ENCODE data around the gene SH2D4B.

SH2D4B gene

DNA sequence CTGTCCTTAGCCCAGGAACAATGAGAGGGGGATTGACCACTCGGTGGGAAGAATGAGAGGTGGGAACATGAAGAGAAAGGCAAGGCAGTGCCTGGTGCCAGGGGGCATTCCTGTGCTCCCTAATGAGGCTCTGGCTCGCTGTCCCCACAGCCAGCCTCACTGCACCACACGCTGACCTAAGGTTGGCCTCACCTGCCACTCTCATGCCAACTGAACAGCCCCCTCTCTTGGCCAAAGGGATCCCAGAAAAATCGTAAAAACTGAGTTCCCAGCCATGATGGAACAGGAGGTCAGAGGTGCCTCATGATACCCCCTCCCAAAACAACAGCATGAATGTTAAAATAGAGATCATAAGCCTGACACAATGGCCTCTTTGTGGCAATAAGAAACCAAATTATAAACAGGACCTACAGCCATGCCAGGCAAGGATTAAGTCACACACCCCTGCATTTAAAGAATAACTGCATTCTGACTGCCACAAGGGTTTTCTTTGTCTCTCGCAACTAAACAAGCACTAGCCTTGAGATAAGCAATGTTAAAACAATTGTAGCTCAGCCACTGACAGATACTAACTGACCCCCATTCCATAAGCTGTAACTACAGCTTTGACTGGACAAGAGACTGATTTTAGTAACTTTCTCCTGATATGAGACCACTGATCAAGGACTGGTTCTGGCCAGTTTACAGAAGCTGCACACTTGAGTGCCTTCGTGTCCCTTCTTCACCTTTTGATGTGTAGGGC is 149.2 kb downstream of the SH2D4B start:
- TF ChIP-seq, protein P1, sequence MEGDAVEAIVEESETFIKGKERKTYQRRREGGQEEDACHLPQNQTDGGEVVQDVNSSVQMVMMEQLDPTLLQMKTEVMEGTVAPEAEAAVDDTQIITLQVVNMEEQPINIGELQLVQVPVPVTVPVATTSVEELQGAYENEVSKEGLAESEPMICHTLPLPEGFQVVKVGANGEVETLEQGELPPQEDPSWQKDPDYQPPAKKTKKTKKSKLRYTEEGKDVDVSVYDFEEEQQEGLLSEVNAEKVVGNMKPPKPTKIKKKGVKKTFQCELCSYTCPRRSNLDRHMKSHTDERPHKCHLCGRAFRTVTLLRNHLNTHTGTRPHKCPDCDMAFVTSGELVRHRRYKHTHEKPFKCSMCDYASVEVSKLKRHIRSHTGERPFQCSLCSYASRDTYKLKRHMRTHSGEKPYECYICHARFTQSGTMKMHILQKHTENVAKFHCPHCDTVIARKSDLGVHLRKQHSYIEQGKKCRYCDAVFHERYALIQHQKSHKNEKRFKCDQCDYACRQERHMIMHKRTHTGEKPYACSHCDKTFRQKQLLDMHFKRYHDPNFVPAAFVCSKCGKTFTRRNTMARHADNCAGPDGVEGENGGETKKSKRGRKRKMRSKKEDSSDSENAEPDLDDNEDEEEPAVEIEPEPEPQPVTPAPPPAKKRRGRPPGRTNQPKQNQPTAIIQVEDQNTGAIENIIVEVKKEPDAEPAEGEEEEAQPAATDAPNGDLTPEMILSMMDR (conservative IDR thresholded peaks at IDR 0.05): no peak
- H3K27ac ChIP-seq: no peak overlapping the region

DNA sequence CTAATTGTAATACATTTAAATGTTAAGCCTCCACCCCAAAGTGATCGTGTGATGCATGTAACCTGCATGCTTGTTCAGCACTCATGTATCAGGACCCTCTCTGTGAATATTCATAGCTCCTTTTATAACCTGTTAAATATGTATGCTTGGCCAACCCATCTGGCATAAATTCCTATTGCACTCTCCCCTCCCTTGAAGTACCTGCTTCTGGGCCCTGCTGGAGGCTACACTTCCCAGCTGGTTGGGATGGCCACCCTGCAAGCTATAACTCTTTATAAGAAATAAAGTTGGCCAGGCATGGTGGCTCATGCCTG is 149.7 kb downstream of the SH2D4B start:
- TF ChIP-seq, protein P1 (conservative IDR thresholded peaks at IDR 0.05): no peak

DNA sequence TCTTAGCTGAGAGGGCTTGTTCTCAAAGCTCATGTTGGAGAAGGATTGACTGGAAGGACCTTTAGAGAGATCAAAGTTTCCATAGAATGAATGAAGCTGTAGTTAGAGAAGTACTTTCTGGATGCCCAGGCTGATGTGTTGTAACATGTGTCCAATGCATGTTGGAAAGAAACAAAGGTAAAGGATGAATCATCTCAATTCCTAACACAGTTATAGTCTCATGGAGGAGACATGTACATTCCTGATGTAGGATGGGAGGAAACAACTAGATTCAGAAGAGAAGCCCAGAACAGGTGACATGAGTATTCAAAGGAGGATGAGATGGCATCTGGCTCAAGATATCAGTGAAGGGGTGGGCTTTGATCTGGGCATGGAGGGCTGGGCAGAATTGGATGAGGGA is 152.7 kb downstream of the SH2D4B start:
- no peak overlapping the region for H3K27ac ChIP-seq
- TF ChIP-seq, protein P1 (conservative IDR thresholded peaks at IDR 0.05): no peak

More for the DNA sequence above, 149.7 kb downstream of the SH2D4B start:
- H3K27ac ChIP-seq: no peak overlapping the region

DNA sequence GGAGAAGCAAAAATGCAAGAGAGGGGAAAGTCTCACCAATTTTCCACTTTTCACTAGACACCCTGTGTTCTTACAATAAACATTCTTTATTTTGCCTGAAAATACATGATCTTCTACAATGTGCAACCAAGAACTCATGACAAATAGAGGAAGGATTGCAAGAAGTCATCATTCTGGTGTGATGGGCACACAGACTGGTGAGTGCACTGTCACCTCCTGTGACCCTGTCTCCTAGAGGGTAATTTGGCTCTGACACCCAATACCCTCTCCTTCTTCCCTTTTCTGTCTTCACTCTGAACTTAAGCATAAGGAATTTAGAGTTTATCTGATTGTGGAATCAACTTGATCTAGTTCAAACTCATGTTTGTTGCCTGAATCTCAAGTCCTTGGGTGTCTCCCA is 153.7 kb downstream of the SH2D4B start:
- TF ChIP-seq, protein P1 (conservative IDR thresholded peaks at IDR 0.05): no peak
- no peak overlapping the region for H3K27ac ChIP-seq

DNA sequence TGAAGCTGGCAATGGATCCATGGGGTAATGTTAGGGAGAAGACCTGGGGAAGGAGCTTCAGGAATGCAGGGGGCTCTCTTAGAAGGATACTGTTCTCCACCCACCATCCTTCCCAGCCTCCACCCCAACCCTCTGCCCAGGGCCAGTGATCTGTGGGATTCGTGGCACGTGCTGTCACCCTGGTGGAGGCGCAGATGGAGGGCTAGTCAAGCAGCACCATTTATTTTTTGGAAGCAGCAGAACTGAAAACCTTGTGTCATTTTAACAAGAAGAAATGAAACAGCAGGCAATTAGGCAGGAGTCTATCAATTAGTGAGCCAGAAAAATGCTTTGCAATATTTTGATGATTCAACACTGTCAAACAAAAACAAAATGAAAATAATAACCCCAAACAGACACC is 155.9 kb downstream of the SH2D4B start:
- TF ChIP-seq, protein P1 (conservative IDR thresholded peaks at IDR 0.05): no peak
- H3K27ac ChIP-seq: no peak overlapping the region

DNA sequence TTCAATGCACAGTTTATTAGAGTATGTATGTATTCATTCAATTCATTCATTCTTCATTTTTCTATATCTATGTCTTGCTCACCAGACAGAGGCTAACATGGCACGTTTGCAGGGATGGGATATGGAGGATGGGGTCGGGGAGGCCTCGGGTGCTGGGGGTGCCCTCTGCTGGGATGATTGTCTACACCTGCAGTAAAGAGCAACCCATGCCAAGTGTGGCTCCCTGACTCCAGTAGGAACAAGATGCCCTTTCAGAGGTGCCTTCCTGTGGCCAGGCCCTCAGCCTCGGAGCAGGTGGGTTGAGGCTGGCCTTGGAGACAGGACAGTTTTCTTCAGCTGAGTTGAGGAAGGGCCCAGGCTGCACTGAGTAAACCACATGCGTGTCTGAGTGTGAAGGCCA is 157.2 kb downstream of the SH2D4B start:
- H3K27ac ChIP-seq: no peak overlapping the region
- TF ChIP-seq, protein P1 (conservative IDR thresholded peaks at IDR 0.05): 0 out of 2 replicates have a peak, but pooled peaks have one; percentile 6

Measured in VCaP (cell line).